Bronchial epithelial cell (primary cell): ENCODE data around the gene PPM1B. TPM values are rescaled to one million over a fixed set of nuclear protein-coding genes. Genes with fewer than 3 reads are reported as not detected.
"Not testable (repeated sequence)": the region's sequence is repeated elsewhere in the genome, so short reads cannot be mapped to it uniquely, and the experiment has no call there.

Source experiments
- DNase-seq: peaks from one replicate; pipeline ENCODE4 v3.0.0-alpha.2; 2010; ENCODE audit warnings: low read depth
- FAIRE-seq: peaks from 2 replicates; lab custom pipeline; 2011; peaks lifted over from hg19 to GRCh38; lab: Jason Lieb, UNC
- H3K27me3 ChIP-seq: 2 replicates; pipeline ENCODE4 v1.5.1; 2011; ENCODE audit warnings: low read length; ENCODE audit not compliant: control insufficient read depth, insufficient read depth
- H3K36me3 ChIP-seq: 2 replicates; pipeline ENCODE4 v1.5.1; 2011; ENCODE audit warnings: low read length; ENCODE audit not compliant: control insufficient read depth, insufficient read depth
- H3K4me3 ChIP-seq: 2 replicates; pipeline ENCODE4 v1.5.1; 2011; ENCODE audit warnings: mild to moderate bottlenecking, low read depth, low read length, control low read depth
- total RNA-seq: library from RNA; depleted of rRNA; stranded (reverse); fragments of >200 nt; gene quantifications from 2 replicates; pipeline ENCODE4 v1.2.1, GENCODE V29; 2014
- TF ChIP-seq, protein P1 (sequence below): IDR thresholded peaks from 2 replicates; pipeline ENCODE4 v1.5.1; 2011; ENCODE audit warnings: mild to moderate bottlenecking, moderate library complexity, low read length, control low read depth, inconsistent platforms; ENCODE audit not compliant: insufficient read depth, severe bottlenecking

Gene PPM1B
- total RNA-seq, 1 donor from 2014 or later: 35.3 TPM

DNA sequence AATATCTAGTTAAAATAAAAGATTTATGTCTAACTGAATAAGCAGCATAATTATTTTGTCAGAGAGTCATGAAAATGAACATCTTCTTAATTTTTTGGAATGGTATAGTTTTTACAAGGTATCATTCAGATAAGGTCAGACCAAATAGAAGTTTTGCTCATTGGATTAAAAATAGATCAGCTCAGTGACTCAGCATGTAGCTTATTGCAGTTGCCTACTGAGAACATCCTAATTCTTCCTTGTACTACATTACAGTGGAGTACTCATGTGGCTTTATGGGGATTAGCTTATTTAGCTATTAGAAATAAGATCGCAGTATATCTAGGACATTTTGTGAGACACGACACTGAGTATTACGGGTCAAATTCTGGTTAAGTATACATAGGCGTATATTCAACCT is 38.2 kb upstream of the PPM1B start:
- FAIRE-seq (no peak), DNase-seq (peak; percentile 40)
- H3K4me3 ChIP-seq: no peak overlapping the region
- no peaks in the 10 kb centered on the region for H3K27me3 ChIP-seq
- H3K36me3 ChIP-seq: no peaks in the 10 kb centered on the region
- TF ChIP-seq, protein P1, sequence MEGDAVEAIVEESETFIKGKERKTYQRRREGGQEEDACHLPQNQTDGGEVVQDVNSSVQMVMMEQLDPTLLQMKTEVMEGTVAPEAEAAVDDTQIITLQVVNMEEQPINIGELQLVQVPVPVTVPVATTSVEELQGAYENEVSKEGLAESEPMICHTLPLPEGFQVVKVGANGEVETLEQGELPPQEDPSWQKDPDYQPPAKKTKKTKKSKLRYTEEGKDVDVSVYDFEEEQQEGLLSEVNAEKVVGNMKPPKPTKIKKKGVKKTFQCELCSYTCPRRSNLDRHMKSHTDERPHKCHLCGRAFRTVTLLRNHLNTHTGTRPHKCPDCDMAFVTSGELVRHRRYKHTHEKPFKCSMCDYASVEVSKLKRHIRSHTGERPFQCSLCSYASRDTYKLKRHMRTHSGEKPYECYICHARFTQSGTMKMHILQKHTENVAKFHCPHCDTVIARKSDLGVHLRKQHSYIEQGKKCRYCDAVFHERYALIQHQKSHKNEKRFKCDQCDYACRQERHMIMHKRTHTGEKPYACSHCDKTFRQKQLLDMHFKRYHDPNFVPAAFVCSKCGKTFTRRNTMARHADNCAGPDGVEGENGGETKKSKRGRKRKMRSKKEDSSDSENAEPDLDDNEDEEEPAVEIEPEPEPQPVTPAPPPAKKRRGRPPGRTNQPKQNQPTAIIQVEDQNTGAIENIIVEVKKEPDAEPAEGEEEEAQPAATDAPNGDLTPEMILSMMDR: no peak

DNA sequence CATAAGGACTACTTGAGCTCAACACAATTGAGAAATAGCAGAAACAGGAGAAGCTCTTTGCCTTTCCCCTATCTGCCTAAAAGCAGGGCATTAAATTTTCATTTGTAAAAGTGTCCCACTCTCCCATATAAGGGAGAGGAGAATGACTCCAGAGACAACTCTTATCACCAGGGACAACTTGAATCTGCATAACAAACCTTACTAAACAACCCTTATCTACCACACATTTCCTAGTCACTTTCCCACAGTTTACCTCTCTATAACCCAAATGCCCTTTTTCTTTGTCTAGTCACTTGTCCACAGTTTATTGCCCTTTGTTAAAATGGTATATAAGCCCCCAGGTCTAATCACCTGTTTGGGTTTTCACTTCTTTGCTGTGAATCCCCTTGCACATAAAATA is 37.5 kb upstream of the PPM1B start:
- TF ChIP-seq, protein P1: no peak
- Histone ChIP-seq H3K4me3 (no peak overlapping the region), H3K36me3 (no peaks in the 10 kb centered on the region), H3K27me3 (no peaks in the 10 kb centered on the region)
- DNase-seq (no peak), FAIRE-seq (no peak)

DNA sequence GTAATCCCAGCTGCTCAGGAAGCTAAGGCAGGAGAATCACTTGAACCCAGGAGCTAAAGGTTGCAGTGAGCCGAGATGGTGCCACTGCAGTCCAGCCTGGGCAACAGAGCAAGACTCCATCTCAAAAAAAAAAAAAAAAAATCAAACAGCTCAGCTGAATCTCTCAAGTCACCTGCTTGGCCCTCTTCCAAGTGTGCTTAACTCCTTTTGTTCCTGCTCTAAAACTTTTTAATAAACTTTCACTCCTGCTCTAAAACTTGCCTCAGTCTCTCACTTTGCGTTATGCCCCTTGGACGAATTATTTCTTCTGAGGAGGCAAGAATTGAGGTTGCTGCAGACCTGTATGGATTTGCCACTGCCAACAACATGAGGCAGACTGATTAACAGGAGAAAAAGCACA is 35.1 kb upstream of the PPM1B start:
- H3K36me3 ChIP-seq, H3K27me3 ChIP-seq, H3K4me3 ChIP-seq, FAIRE-seq, DNase-seq: not testable (repeated sequence)

DNA sequence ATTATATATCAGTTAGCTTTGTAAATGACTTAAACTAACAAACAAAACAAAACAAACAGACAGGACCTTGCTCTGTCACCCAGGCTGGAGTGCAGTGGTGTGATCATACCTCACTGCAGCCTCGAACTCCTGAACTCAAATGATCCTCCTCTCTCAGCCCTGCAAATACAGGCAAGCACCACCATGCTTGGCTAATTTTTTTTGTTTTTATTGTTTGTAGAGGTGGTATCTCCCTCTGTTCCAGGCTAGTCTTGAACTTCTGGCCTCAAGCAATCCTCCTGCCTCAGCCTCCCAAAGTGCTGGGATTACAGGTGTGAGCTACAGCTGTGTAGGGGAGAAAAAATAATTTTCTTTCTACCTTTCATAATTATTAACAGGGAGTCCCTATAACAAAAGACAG is 33.8 kb upstream of the PPM1B start:
- FAIRE-seq: no peak
- no peak for DNase-seq
- TF ChIP-seq, protein P1: no peak
- Histone ChIP-seq H3K4me3 (no peak overlapping the region), H3K27me3 (no peaks in the 10 kb centered on the region), H3K36me3 (no peaks in the 10 kb centered on the region)

DNA sequence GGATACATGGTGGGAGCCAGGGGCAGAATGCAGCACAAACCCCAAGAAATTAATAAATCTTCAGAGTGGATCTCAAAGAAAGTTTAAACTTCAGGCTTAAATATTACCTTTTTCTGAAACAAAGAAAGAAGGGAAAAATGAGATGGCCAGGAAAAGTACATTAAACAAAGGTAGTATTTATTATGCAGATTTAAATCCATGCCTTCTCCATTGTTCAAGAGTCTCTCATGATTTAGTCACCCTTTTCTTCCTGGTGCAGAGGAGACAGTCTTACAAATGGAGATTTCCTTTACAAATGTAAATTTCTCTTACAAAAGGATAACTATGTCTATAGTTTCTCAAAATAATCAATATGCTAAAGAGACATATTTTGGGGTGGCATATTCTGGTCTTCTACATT is 33.4 kb upstream of the PPM1B start:
- H3K4me3 ChIP-seq: no peak overlapping the region
- FAIRE-seq (no peak), DNase-seq (no peak)
- no peaks in the 10 kb centered on the region for H3K36me3 ChIP-seq
- no peaks in the 10 kb centered on the region for H3K27me3 ChIP-seq
- TF ChIP-seq, protein P1: no peak

DNA sequence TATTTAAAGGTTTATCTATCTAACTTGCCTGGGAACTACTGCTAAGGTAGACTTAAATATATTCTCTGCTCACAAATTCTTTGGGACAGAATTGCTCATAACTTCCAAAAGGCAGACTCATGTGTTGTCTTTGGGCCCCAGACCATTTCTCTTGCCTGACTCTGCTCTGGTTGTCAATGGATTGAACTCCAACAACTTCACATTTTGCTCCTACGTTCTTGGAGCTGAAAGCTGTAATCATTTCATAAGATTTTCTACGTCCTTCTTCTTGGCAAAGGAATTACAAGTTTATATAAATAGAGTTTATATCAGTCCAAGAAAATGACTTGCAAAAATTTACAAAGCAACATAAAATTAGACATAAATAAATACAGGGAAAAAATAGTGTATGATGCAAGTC is 32.9 kb upstream of the PPM1B start:
- H3K4me3 ChIP-seq: no peak overlapping the region
- TF ChIP-seq, protein P1: no peak
- H3K36me3 ChIP-seq: no peaks in the 10 kb centered on the region
- no peak for DNase-seq
- H3K27me3 ChIP-seq: no peaks in the 10 kb centered on the region
- FAIRE-seq: no peak
